NCI-H2029 (cell line): ENCODE results near the gene HLA-DPA1.

Experiments
- DNase-seq: peaks from one replicate; lab custom pipeline; 2025; lab: John Stamatoyannopoulos, UW

HLA-DPA1 gene

GRCh38 chr6:33088931-33089620 is 15.6 kb upstream of the HLA-DPA1 start:
- no peak for DNase-seq

GRCh38 chr6:33088258-33088930 is 14.9 kb upstream of the HLA-DPA1 start:
- DNase-seq, result no peak

GRCh38 chr6:33085627-33086026 is 12.2 kb upstream of the HLA-DPA1 start:
- no peak for DNase-seq

DNA sequence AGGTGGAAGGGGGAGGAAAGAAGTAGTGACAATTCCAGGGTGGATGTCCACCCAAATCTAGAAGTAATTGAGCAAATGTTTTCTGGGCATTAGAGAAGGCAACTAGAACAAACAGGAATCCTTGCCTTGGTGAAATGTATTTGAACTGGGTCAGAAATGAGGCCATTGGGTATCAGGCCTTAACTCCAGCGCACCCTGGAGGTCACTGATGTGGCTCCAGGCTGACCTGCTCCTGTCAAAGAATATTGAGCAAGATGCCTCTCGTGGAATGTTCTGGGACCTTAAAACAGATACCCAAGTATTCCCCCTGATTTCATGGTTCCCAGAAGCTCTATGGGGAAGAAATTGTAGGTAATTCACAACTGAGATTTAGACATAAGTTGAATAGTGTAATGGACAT is 9.3 kb upstream of the HLA-DPA1 start:
- DNase-seq, result no peak

GRCh38 chr6:33081098-33081824 is 7.8 kb upstream of the HLA-DPA1 start:
- DNase-seq, result no peak

- DNase-seq, result no peak
Observed at GRCh38 chr6:33080127-33081089, 7.0 kb upstream of the HLA-DPA1 start.

- DNase-seq, result no peak
Observed at GRCh38 chr6:33079580-33079979, 6.1 kb upstream of the HLA-DPA1 start.

DNA sequence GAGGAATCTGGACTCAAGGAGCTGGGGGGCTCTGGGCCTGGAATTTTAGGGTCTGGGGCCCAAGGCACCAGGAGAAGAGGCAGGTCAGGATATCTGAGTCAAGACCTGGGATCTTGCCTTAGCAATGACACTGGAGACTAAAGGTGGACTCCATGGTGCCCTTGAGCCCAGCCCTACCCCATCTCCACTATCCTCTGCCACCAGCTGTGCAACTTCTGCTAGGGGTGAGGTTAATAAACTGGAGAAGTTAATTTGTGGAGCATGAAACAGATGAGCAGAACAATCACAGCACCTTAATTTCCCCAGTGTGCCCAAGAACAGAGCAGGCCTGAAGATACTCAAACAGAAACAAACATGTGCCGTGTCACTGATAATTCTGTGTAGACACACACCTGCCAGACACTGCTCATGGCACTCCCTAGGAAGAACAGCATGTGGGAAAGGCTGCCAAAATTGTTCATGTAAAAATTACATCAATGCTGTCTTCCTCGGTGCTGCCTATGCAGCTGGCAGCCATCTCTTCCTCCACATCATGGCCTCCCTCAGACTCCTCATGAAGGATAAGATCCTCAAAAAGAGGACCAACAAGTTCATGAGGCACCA is 5.6 kb upstream of the HLA-DPA1 start:
- no peak for DNase-seq

DNA sequence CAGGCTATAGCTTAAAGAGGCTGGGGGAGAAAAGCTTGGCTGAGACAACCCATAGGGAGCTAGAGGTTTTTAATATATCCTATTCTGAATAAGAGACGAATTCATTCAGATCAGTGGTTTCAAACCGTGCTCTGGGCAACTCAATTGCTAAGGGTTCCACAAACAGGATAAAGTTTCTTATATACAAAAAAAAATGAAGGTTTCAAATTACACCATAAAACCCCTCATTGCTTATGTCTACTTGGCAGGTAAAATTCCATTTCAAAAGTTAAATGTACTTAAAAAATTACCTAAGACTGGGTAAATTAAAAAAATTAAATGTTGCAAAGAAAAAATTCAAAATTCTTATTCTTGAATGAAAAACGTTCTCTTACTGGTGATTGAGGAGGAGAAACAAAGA is 5.0 kb upstream of the HLA-DPA1 start:
- no peak for DNase-seq

GRCh38 chr6:33077908-33078307 is 4.5 kb upstream of the HLA-DPA1 start:
- no peak for DNase-seq

GRCh38 chr6:33076406-33076934 is 3.0 kb upstream of the HLA-DPA1 start:
- no peak for DNase-seq

- DNase-seq, result no peak
Observed at GRCh38 chr6:33075568-33076405, 2.3 kb upstream of the HLA-DPA1 start, which contains the start of gene HLA-DPB1. Gene HLA-DPB1 (plus strand): TSS chr6:33075990. CDS start chr6:33076042, 52 bp downstream.

DNA sequence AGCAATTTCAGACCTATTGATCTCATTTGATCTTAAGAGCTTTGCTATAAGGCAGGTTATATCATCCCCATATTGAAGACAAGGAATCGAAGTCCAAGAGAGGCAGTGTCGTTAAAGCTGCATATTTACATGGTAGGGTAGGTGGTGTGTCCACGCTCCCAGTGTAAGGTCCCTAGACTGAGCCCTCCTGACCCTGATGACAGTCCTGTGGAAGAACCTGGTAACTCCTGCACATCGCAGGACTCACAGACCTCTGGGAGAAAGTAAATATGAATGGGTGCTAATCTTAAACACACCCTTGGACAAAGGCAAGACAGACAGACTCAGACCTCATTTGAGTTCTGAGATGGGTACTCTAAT is 1.7 kb upstream of the HLA-DPA1 start:
- DNase-seq, result no peak

DNA sequence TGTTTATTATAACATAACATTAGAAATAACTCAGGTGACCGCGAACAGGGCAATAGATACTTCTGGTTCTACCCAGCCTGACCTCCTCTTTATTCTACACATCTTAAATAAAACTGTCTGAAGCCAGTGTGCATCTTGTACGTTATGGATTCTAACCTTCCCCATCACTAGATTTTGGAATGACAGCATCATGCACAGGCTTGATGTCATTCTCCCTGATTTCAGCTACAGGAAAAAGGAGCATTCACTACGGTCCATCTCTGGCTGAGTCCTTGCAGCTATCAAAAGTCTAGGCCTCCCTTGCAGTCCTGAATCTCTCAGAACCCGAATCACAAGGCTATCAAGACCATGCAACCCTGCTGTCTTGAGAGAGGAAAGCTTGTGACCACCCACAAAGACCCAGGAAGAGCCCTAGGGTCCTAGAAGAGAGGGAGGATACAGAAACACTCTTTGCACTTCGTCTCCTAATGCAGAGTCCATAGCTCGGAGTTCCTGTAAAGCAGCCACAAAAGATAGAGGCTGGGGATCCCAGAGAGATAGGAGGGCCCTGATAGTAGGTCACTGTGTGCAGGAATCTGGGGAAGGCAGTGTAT is 845 bp downstream of the HLA-DPA1 start:
- no peak for DNase-seq

GRCh38 chr6:33071569-33071968 is 1.9 kb downstream of the HLA-DPA1 start:
- no peak for DNase-seq

GRCh38 chr6:33070909-33071308 is 2.5 kb downstream of the HLA-DPA1 start:
- no peak for DNase-seq

DNA sequence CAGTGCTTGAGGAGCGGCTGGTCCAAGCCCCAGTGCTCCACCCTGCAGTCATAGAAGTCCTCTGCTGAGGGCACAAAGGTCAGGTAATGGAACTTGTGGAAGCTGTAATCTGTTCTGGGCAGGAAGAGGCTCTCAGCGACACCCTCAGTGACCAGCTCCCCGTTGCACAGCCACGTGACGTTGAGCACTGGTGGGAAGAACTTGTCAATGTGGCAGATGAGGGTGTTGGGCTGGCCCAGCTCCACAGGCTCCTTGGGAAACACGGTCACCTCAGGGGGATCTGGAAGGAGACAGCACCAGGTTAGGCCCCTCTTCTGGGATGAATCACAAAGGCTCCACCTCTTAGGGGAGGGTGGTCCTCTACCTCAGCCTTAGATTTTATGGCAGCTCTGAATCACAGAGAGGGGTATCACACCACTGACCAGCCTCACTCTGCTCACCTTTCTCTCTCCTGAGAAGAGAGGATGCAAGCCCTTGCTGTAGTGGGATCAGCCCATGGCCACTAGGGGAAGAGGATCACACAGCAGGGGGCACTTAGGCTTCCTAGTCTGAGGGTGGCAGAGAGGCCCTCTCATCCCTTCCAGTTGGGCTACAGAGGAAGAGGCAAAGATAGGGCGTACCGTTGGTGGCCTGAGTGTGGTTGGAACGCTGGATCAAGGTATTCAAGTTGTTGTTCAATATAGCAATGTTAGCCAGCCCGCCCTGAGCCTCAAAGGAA is 4.3 kb downstream of the HLA-DPA1 start:
- DNase-seq, result no peak

DNA sequence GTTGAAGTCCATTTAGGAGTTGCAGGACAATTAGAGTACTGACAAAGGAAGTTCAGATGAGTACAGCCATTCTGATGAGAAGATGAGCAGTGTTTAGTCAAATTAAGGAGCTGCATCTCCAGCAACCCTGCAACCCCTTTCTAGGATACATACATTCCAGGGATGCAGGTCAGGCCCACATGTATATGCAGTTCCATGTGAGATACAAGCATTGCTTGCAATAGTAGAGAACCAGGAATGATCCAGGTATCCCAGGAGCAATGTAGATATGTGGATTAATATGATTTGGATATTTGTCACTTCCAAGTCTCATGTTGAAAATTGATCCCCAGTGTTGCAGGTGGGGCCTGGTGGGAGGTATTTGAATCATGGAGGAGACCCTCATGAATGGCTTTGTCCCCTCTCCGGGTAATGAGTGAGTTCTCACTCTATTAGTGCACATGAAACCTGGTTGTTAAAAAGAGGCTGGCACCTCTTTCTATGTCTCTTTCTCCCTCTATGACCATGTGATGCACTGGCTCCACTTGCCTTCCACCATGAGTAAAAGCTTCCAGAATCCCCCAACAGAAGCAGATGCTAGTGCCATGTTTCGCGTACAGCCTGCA is 6.4 kb downstream of the HLA-DPA1 start:
- DNase-seq, result no peak

DNA sequence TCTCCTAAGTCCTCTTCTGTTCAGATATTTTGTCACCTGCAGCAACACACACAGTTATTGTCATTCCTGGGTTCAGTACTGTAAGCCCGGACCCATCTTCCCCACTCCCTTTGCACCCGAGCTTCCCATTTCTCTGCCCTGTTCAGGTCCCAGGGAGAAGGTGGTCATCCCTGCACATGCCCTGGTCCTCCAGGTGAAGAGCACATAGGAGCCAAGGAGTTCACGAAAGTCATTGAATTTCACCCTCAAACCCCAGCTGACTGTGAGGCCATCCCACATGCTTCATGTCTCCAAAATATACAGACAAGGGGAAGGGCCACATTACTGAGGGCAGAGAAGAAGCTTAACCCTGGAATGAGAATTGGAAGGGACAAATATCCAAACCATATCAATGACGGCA is 8.1 kb downstream of the HLA-DPA1 start:
- DNase-seq, result no peak
